Vagina (tissue), 2 donors: Measurements from ENCODE around the gene USP17L10. TPM values are rescaled to one million over a fixed set of nuclear protein-coding genes. Genes with fewer than 3 reads are reported as not detected.
"Not testable (repeated sequence)": the region's sequence is repeated elsewhere in the genome, so short reads cannot be mapped to it uniquely, and the experiment has no call there.

Source experiments
- DNase-seq, 2 donors: peaks; one replicate each; pipeline ENCODE4 v3.0.0-alpha.2; 2017; ENCODE audit errors: extremely low spot score in 2 of 2
- H3K27ac ChIP-seq: fragments of 200-600 bp; sonication (generic); one replicate; pipeline ENCODE4 v1.5.1; 2019
- H3K27me3 ChIP-seq: fragments of 200-600 bp; sonication (generic); one replicate; pipeline ENCODE4 v1.5.1; 2019
- H3K36me3 ChIP-seq, 2 donors: fragments of 200-600 bp; sonication (generic); one replicate each; pipeline ENCODE4 v1.5.1; 2017 to 2019
- H3K4me1 ChIP-seq: fragments of 200-600 bp; sonication (generic); one replicate; pipeline ENCODE4 v1.5.1; 2019
- H3K4me3 ChIP-seq, 2 donors: fragments of 200-600 bp; sonication (generic); 1 replicate in 1 of 2; 2 replicates in 1 of 2; pipeline ENCODE4 v1.5.1; 2016 to 2019
- H3K9me3 ChIP-seq: fragments of 200-600 bp; sonication (generic); one replicate; pipeline ENCODE4 v1.5.1; 2019
- intact Hi-C: fragments of 100-400 bp; cut with DNase I; formaldehyde crosslinking; loops from one replicate; pipeline ENCODE4 v1.15.1; 2023
- total RNA-seq: library from RNA; depleted of rRNA; stranded (reverse); fragments of >200 nt; gene quantifications from one replicate; pipeline ENCODE4 v1.2.3, GENCODE V29; 2016

Gene USP17L10
- total RNA-seq, 1 donor from 2014 or later = not detected

DNA sequence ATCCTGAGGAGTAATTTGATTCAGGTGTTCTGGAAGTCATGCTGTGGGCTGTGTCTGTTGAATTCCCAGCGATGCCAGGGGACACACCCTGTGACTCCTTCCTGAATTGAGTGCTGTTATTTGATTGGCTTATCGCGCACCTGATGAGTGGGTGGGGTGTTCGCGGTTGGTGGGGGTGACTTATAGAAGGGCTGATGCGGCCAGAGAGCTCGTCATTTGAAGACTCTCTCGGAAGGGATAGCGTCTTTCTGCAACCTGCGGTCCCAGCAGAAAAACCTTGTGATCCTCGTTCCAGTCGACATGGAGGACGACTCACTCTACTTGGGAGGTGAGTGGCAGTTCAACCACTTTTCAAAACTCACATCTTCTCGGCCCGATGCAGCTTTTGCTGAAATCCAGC is 47.4 kb downstream of the USP17L10 start, which contains the start of gene USP17L20:
Gene USP17L20 (plus strand): TSS at position 301 of the 400 bp plus-strand sequence. CDS start 0 bp downstream, at position 301.
- H3K4me3 ChIP-seq, DNase-seq, H3K27ac ChIP-seq, H3K36me3 ChIP-seq, H3K27me3 ChIP-seq, H3K4me1 ChIP-seq, intact Hi-C loops, H3K9me3 ChIP-seq: not testable (repeated sequence)

Other genes with a start within 250 kb of the USP17L10 start
- gene FAM90A26, start 40.2 kb upstream of the USP17L10 start, total RNA-seq = not detected
- gene USP17L11, start 4.7 kb downstream of the USP17L10 start, total RNA-seq = not detected
- gene USP17L12, start 9.5 kb downstream of the USP17L10 start, total RNA-seq = not detected
- gene USP17L13, start 14.2 kb downstream of the USP17L10 start, total RNA-seq = not detected
- gene USP17L15, start 23.7 kb downstream of the USP17L10 start, total RNA-seq = not detected
- not detected for gene USP17L17, start 33.2 kb downstream of the USP17L10 start, total RNA-seq
- not detected for gene USP17L18, start 38.0 kb downstream of the USP17L10 start, total RNA-seq
- gene USP17L19, start 42.7 kb downstream of the USP17L10 start, total RNA-seq = not detected
- not detected for gene USP17L20, start 47.5 kb downstream of the USP17L10 start, total RNA-seq
- gene USP17L21, start 52.2 kb downstream of the USP17L10 start, total RNA-seq = not detected
- not detected for gene USP17L22, start 57.0 kb downstream of the USP17L10 start, total RNA-seq
- gene USP17L24, start 114.5 kb downstream of the USP17L10 start, total RNA-seq = not detected
- not detected for gene USP17L25, start 119.3 kb downstream of the USP17L10 start, total RNA-seq
- not detected for gene USP17L26, start 124.0 kb downstream of the USP17L10 start, total RNA-seq
- gene USP17L5, start 128.7 kb downstream of the USP17L10 start, total RNA-seq = not detected
- gene USP17L27, start 133.5 kb downstream of the USP17L10 start, total RNA-seq = not detected
- not detected for gene USP17L28, start 138.2 kb downstream of the USP17L10 start, total RNA-seq
- gene USP17L29, start 143.0 kb downstream of the USP17L10 start, total RNA-seq = not detected
- not detected for gene USP17L30, start 152.5 kb downstream of the USP17L10 start, total RNA-seq
- not detected for gene DEFB131A, start 233.8 kb downstream of the USP17L10 start, total RNA-seq